ENCODE measurements around the gene MSRB3. TPM values are rescaled to one million over a fixed set of nuclear protein-coding genes. Genes with fewer than 3 reads are reported as not detected.

MSRB3 gene
- total RNA-seq, 2 donors from 2014 or later, result 1.2 to 2.1 TPM

GRCh38 chr12:65308006-65308405 lies 29.5 kb downstream of the MSRB3 start:
- no peak overlapping the region for H3K27ac Mint-ChIP-seq

GRCh38 chr12:65308601-65309071 lies 30.2 kb downstream of the MSRB3 start:
- H3K9ac ChIP-seq (ENCODE audit: extremely low read depth, low read length, poor library complexity, severe bottlenecking), result no peak overlapping the region
- no peak overlapping the region for H3K27ac ChIP-seq (ENCODE audit: low read depth, low read length)
- H3K9me3 Mint-ChIP-seq, result no peaks in the 10 kb centered on the region
- H3K9me3 ChIP-seq (ENCODE audit: control insufficient read depth, low read length), result no peaks in the 10 kb centered on the region
- H3K4me3 ChIP-seq (ENCODE audit: low read length), result no peak overlapping the region
- no peaks in the 10 kb centered on the region for H3K27me3 ChIP-seq (ENCODE audit: control insufficient read depth, insufficient read depth, low read length, poor library complexity, severe bottlenecking)
- no peaks in the 10 kb centered on the region for H3K36me3 Mint-ChIP-seq (ENCODE audit: low read depth)
- no peak for TF ChIP-seq CTCF (conservative IDR thresholded peaks at IDR 0.05)
- H3K4me1 ChIP-seq (ENCODE audit: control insufficient read depth, insufficient read depth, low read length), result no peaks in the 10 kb centered on the region
- no peak overlapping the region for H3K4me3 Mint-ChIP-seq
- no peaks in the 10 kb centered on the region for H3K27me3 Mint-ChIP-seq (ENCODE audit: insufficient read depth)
- H3K4me1 Mint-ChIP-seq, result peaks cover 3% of the 10 kb centered on the region
- 96 to 100% methylated on average over 2 to 3 of the region's 3 CpGs for WGBS, 2 experiments (ENCODE audit: insufficient coverage in 1 of 2, insufficient read length in 1 of 2)
- no peak for DNase-seq
- H3K36me3 ChIP-seq (ENCODE audit: control insufficient read depth, insufficient read depth, low read length), result no peaks in the 10 kb centered on the region
- H3K27ac Mint-ChIP-seq, result no peak overlapping the region

More at GRCh38 chr12:65308006-65308405, 29.5 kb downstream of the MSRB3 start:
- TF ChIP-seq CTCF (conservative IDR thresholded peaks at IDR 0.05), result no peak
- H3K4me1 ChIP-seq (ENCODE audit: control insufficient read depth, insufficient read depth, low read length), result no peaks in the 10 kb centered on the region
- H3K36me3 ChIP-seq (ENCODE audit: control insufficient read depth, insufficient read depth, low read length), result no peaks in the 10 kb centered on the region
- H3K9me3 ChIP-seq (ENCODE audit: control insufficient read depth, low read length), result no peaks in the 10 kb centered on the region
- no peaks in the 10 kb centered on the region for H3K27me3 ChIP-seq (ENCODE audit: control insufficient read depth, insufficient read depth, low read length, poor library complexity, severe bottlenecking)
- H3K4me3 ChIP-seq (ENCODE audit: low read length), result no peak overlapping the region
- no peak for DNase-seq
- H3K9ac ChIP-seq (ENCODE audit: extremely low read depth, low read length, poor library complexity, severe bottlenecking), result no peak overlapping the region
- no peaks in the 10 kb centered on the region for H3K27me3 Mint-ChIP-seq (ENCODE audit: insufficient read depth)
- 93 to 100% methylated on average over 3 to 4 of the region's 4 CpGs for WGBS, 2 experiments (ENCODE audit: insufficient coverage in 1 of 2, insufficient read length in 1 of 2)
- peaks cover 5% of the 10 kb centered on the region for H3K4me1 Mint-ChIP-seq
- no peak overlapping the region for H3K27ac ChIP-seq (ENCODE audit: low read depth, low read length)
- no peaks in the 10 kb centered on the region for H3K36me3 Mint-ChIP-seq (ENCODE audit: low read depth)
- H3K9me3 Mint-ChIP-seq, result no peaks in the 10 kb centered on the region
- H3K4me3 Mint-ChIP-seq, result no peak overlapping the region

- Mint-ChIP-seq H3K36me3 (ENCODE audit: low read depth) (no peaks in the 10 kb centered on the region), H3K27me3 (ENCODE audit: insufficient read depth) (no peaks in the 10 kb centered on the region), H3K4me1 (no peaks in the 10 kb centered on the region), H3K4me3 (no peak overlapping the region), H3K27ac (no peak overlapping the region), H3K9me3 (no peaks in the 10 kb centered on the region)
- Histone ChIP-seq H3K9me3 (ENCODE audit: control insufficient read depth, low read length) (no peaks in the 10 kb centered on the region), H3K36me3 (ENCODE audit: control insufficient read depth, insufficient read depth, low read length) (no peaks in the 10 kb centered on the region), H3K4me1 (ENCODE audit: control insufficient read depth, insufficient read depth, low read length) (no peaks in the 10 kb centered on the region), H3K27me3 (ENCODE audit: control insufficient read depth, insufficient read depth, low read length, poor library complexity, severe bottlenecking) (no peaks in the 10 kb centered on the region), H3K9ac (ENCODE audit: extremely low read depth, low read length, poor library complexity, severe bottlenecking) (no peak overlapping the region), H3K4me3 (ENCODE audit: low read length) (no peak overlapping the region), H3K27ac (ENCODE audit: low read depth, low read length) (no peak overlapping the region)
- WGBS, 2 experiments (ENCODE audit: insufficient coverage in 1 of 2, insufficient read length in 1 of 2), result no CpG with 5 or more reads among the region's 1 CpG
- no peak for TF ChIP-seq CTCF (conservative IDR thresholded peaks at IDR 0.05)
- no peak for DNase-seq
Observed at GRCh38 chr12:65311260-65311659, 32.8 kb downstream of the MSRB3 start.

All from endodermal cell (in vitro differentiated cells).